Coronary artery (tissue), 2 donors: ENCODE results near the gene GRIK2.

Experiments
- DNase-seq: peaks from one replicate; pipeline ENCODE4 v3.0.0-alpha.2; 2017; ENCODE audit warnings: low spot score
- H3K27ac ChIP-seq, 2 donors: fragments of 200-600 bp; sonication (generic); one replicate each; pipeline ENCODE4 v1.5.1; 2016 to 2019
- H3K4me3 ChIP-seq: fragments of 200-600 bp; sonication (generic); 2 replicates; pipeline ENCODE4 v1.5.1; 2016; ENCODE audit warnings: mild to moderate bottlenecking, moderate library complexity
- CTCF ChIP-seq: fragments of 200-600 bp; sonication (generic); IDR thresholded peaks from one replicate; pipeline ENCODE4 v1.5.1; 2019; ENCODE audit warnings: antibody characterized with exemption

GRIK2 gene

GRCh38 chr6:101453221-101453620, 59.7 kb downstream of the GRIK2 start:
- DNase-seq: no peak
- Histone ChIP-seq H3K4me3 (no peak overlapping the region), H3K27ac (no peak overlapping the region)
- TF ChIP-seq CTCF: no peak

- no peak for TF ChIP-seq CTCF
- no peak for DNase-seq
Measured at GRCh38 chr6:101454106-101454676, 60.7 kb downstream of the GRIK2 start.

GRCh38 chr6:101458336-101458735, 64.8 kb downstream of the GRIK2 start:
- TF ChIP-seq CTCF: no peak
- no peak overlapping the region for H3K4me3 ChIP-seq
- no peak overlapping the region for H3K27ac ChIP-seq
- no peak for DNase-seq

More at GRCh38 chr6:101454106-101454676, 60.7 kb downstream of the GRIK2 start:
- Histone ChIP-seq H3K4me3 (no peak overlapping the region), H3K27ac (no peak overlapping the region)

GRCh38 chr6:101458826-101459225, 65.3 kb downstream of the GRIK2 start:
- TF ChIP-seq CTCF: no peak
- no peak overlapping the region for H3K27ac ChIP-seq
- DNase-seq: no peak
- H3K4me3 ChIP-seq: no peak overlapping the region

GRCh38 chr6:101462576-101462975, 69.1 kb downstream of the GRIK2 start:
- TF ChIP-seq CTCF: no peak
- DNase-seq: no peak
- Histone ChIP-seq H3K4me3 (no peak overlapping the region), H3K27ac (no peak overlapping the region)

GRCh38 chr6:101465863-101466262, 72.4 kb downstream of the GRIK2 start:
- H3K4me3 ChIP-seq: no peak overlapping the region
- no peak overlapping the region for H3K27ac ChIP-seq
- DNase-seq: no peak
- TF ChIP-seq CTCF: no peak

GRCh38 chr6:101477436-101477835, 83.9 kb downstream of the GRIK2 start:
- DNase-seq: no peak
- TF ChIP-seq CTCF: no peak
- Histone ChIP-seq H3K4me3 (no peak overlapping the region), H3K27ac (no peak overlapping the region)
